Activated CD4-positive, alpha-beta memory T cell treated with anti-CD3 and anti-CD28 coated beads, Interleukin-2, amount 10 ng/mL, durations not matched to agents 7 days and 5 days (primary cell): Measurements from ENCODE around the gene CTNNA3. TPM values are rescaled to one million over a fixed set of nuclear protein-coding genes. Genes with fewer than 3 reads are reported as not detected.
"Not testable (repeated sequence)": the region's sequence is repeated elsewhere in the genome, so short reads cannot be mapped to it uniquely, and the experiment has no call there.

ENCODE experiments used
- CTCF ChIA-PET: fragments of 350-600 bp; sonication (Branson Sonifier 250); formaldehyde crosslinking; loops from one replicate; lab custom pipeline; 2021; ENCODE audit warnings: antibody characterized with exemption, inconsistent platforms; lab: Charles Lee
- POLR2A ChIA-PET: fragments of 350-600 bp; sonication (Branson Sonifier 250); formaldehyde crosslinking; loops from one replicate; lab custom pipeline; 2021; ENCODE audit warnings: antibody characterized with exemption; lab: Charles Lee
- DNase-seq: peaks from one replicate; pipeline ENCODE4 v3.0.0-alpha.2; 2020
- H3K27ac Mint-ChIP-seq: one replicate; pipeline ENCODE4 v1.8.0; 2021; ENCODE audit warnings: mild to moderate bottlenecking, mixed read lengths
- H3K27me3 Mint-ChIP-seq: one replicate; pipeline ENCODE4 v1.8.0; 2021; ENCODE audit warnings: mixed read lengths
- H3K36me3 Mint-ChIP-seq: one replicate; pipeline ENCODE4 v1.8.0; 2021; ENCODE audit warnings: low read depth, mixed read lengths
- H3K4me1 Mint-ChIP-seq: one replicate; pipeline ENCODE4 v1.8.0; 2021; ENCODE audit warnings: mixed read lengths
- H3K4me3 Mint-ChIP-seq: one replicate; pipeline ENCODE4 v1.8.0; 2021; ENCODE audit warnings: mild to moderate bottlenecking, mixed read lengths
- H3K9me3 Mint-ChIP-seq: one replicate; pipeline ENCODE4 v1.8.0; 2021; ENCODE audit warnings: mixed read lengths
- total RNA-seq, 2 experiments: library from RNA; stranded (reverse); gene quantifications; one replicate each; pipeline ENCODE4 v1.2.3, GENCODE V29; 2021

The CTNNA3 gene
- total RNA-seq, 2 experiments from 2014 or later: 0.78 TPM; not detected in 1

DNA sequence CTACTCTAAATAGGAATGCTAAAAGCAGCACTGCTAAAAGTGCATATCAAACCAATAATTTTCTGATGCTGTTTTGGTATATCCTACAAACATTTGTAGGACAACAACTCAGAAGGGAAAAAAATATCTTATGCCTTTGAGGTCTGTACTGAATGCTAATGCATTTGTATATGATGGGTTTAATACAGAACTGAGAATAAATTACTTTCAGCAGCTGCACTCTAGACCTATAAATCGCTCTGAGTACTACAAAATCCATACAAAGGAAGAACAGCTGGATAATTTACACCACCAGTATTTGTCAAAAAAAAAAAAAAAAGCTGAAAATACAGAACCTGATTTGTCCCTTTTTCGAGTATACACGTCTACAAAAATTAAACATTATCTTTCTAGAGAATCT, 426.2 kb downstream of the CTNNA3 start:
- no peaks in the 10 kb centered on the region for H3K9me3 Mint-ChIP-seq
- ChIA-PET POLR2A (no interaction called here), CTCF (no interaction called here)
- no peaks in the 10 kb centered on the region for H3K4me1 Mint-ChIP-seq
- no peaks in the 10 kb centered on the region for H3K27me3 Mint-ChIP-seq
- H3K36me3 Mint-ChIP-seq: no peaks in the 10 kb centered on the region
- DNase-seq: no peak
- H3K27ac Mint-ChIP-seq: no peak overlapping the region
- H3K4me3 Mint-ChIP-seq: no peak overlapping the region

DNA sequence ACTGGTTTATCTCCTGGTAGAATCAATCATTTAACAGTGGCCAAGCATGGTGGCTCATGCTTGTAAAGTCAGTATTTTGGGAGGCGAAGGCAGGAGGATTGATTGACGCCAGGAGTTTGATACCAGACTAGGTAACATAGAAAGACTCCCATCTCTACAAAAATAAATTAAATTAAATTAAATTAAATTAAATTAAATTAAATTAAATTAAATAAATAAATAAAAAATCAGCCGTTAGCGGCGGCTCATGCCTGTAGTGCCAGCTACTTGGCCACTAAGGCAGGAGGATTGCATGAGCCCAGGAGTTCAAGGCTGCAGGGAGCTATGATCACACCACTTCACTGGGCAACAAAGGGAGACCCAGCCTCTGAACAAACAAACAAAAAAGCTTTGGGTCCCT, 427.8 kb downstream of the CTNNA3 start:
- no peaks in the 10 kb centered on the region for H3K9me3 Mint-ChIP-seq
- ChIA-PET CTCF (no interaction called here), POLR2A (no interaction called here)
- H3K4me1 Mint-ChIP-seq: no peaks in the 10 kb centered on the region
- H3K36me3 Mint-ChIP-seq: no peaks in the 10 kb centered on the region
- H3K27ac Mint-ChIP-seq: no peak overlapping the region
- DNase-seq: no peak
- no peak overlapping the region for H3K4me3 Mint-ChIP-seq
- peaks cover 2% of the 10 kb centered on the region for H3K27me3 Mint-ChIP-seq

GRCh38 chr10:67262675-67263074, 433.3 kb downstream of the CTNNA3 start:
- no peaks in the 10 kb centered on the region for H3K9me3 Mint-ChIP-seq
- no peak for DNase-seq
- ChIA-PET CTCF (no interaction called here), POLR2A (no interaction called here)
- no peak overlapping the region for H3K4me3 Mint-ChIP-seq
- no peaks in the 10 kb centered on the region for H3K36me3 Mint-ChIP-seq
- H3K4me1 Mint-ChIP-seq: no peaks in the 10 kb centered on the region
- no peak overlapping the region for H3K27ac Mint-ChIP-seq
- peaks cover 4% of the 10 kb centered on the region for H3K27me3 Mint-ChIP-seq

- no peaks in the 10 kb centered on the region for H3K36me3 Mint-ChIP-seq
- H3K9me3 Mint-ChIP-seq: no peaks in the 10 kb centered on the region
- H3K4me1 Mint-ChIP-seq: no peaks in the 10 kb centered on the region
- ChIA-PET POLR2A (no interaction called here), CTCF (no interaction called here)
- peaks cover 4% of the 10 kb centered on the region for H3K27me3 Mint-ChIP-seq
- no peak overlapping the region for H3K27ac Mint-ChIP-seq
- no peak overlapping the region for H3K4me3 Mint-ChIP-seq
- DNase-seq: no peak
Measured at GRCh38 chr10:67261300-67261797, 434.6 kb downstream of the CTNNA3 start.

- no peak overlapping the region for H3K27ac Mint-ChIP-seq
- POLR2A ChIA-PET: no interaction called here
Measured at GRCh38 chr10:67259319-67259929, 436.6 kb downstream of the CTNNA3 start.

DNA sequence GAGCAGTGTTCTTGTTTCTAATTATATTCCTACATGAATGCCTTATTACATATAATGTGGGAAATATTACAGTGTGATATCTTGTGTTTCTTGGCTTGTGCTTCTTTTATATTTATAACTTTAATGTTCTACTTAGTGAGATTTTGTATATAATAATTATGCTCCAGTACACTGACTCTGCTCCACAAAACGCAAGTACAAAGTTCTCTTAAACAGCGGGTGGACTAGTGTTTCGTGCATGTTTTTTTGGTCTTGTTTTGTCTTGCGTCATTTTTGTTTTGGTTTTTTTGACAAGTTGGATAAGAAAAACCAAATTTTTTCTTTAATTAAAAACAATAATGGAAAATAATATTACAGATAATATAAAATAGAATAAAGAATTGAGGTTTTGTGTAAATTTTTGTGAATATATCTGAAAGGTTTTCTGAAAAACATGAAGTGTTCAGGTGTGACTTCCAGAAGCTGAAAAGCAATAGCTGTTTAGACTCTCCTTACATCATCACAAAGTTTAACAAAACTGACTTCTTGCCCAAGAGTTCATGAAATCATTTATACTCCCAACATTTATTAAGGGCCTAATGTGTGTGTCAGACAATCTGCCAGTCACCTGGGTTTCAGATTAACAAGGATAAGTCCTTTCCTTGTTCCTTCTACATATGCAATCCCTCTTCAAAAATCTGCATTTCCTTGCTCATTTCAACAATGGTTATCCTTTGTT, 438.4 kb downstream of the CTNNA3 start:
- Mint-ChIP-seq H3K9me3 (no peaks in the 10 kb centered on the region), H3K36me3 (no peaks in the 10 kb centered on the region), H3K27me3 (peaks cover under 1% of the 10 kb centered on the region), H3K27ac (no peak overlapping the region), H3K4me1 (no peaks in the 10 kb centered on the region), H3K4me3 (no peak overlapping the region)
- no peak for DNase-seq
- ChIA-PET POLR2A (no interaction called here), CTCF (no interaction called here)

More at GRCh38 chr10:67259319-67259929, 436.6 kb downstream of the CTNNA3 start:
- H3K4me3 Mint-ChIP-seq: no peak overlapping the region
- peaks cover 3% of the 10 kb centered on the region for H3K27me3 Mint-ChIP-seq
- CTCF ChIA-PET: no interaction called here
- no peaks in the 10 kb centered on the region for H3K9me3 Mint-ChIP-seq
- no peaks in the 10 kb centered on the region for H3K36me3 Mint-ChIP-seq
- no peak for DNase-seq
- no peaks in the 10 kb centered on the region for H3K4me1 Mint-ChIP-seq

GRCh38 chr10:67257018-67257417, 439.0 kb downstream of the CTNNA3 start:
- Mint-ChIP-seq H3K4me1 (no peaks in the 10 kb centered on the region), H3K36me3 (no peaks in the 10 kb centered on the region), H3K4me3 (no peak overlapping the region), H3K9me3 (no peaks in the 10 kb centered on the region), H3K27me3 (no peaks in the 10 kb centered on the region), H3K27ac (no peak overlapping the region)
- ChIA-PET POLR2A (no interaction called here), CTCF (no interaction called here)
- no peak for DNase-seq

GRCh38 chr10:67250686-67251085, 445.3 kb downstream of the CTNNA3 start:
- no peak for DNase-seq
- no peaks in the 10 kb centered on the region for H3K4me1 Mint-ChIP-seq
- CTCF ChIA-PET: no interaction called here
- no peak overlapping the region for H3K27ac Mint-ChIP-seq
- no peaks in the 10 kb centered on the region for H3K27me3 Mint-ChIP-seq
- no peaks in the 10 kb centered on the region for H3K36me3 Mint-ChIP-seq
- no peaks in the 10 kb centered on the region for H3K9me3 Mint-ChIP-seq
- POLR2A ChIA-PET: no interaction called here
- H3K4me3 Mint-ChIP-seq: no peak overlapping the region

- DNase-seq: no peak
- POLR2A ChIA-PET: no interaction called here
- Mint-ChIP-seq H3K9me3 (no peaks in the 10 kb centered on the region), H3K36me3 (no peaks in the 10 kb centered on the region), H3K4me3 (no peak overlapping the region), H3K27me3 (no peaks in the 10 kb centered on the region), H3K4me1 (no peaks in the 10 kb centered on the region), H3K27ac (no peak overlapping the region)
- CTCF ChIA-PET: no interaction called here
Measured at GRCh38 chr10:67246066-67246555, 449.9 kb downstream of the CTNNA3 start.

DNA sequence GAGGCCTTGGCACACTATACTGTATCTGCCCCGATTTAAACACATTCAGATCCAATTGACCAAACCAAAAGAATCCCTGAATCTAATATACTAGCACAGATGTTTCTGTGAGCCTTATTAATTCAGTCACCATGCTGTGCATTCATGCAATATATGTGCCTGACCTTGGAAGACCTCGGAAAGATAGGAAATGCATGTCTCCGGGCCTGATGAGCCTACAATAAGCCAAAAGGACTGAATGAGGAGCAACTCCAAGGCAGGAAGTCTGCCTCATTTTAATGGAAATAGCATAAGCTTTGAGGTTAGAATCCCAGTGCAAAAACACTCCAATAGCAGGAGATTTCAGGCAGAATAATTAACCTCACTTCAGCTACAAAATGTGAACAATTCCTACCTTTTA, 453.5 kb downstream of the CTNNA3 start:
- ChIA-PET CTCF (interaction anchor here (0.6 kb wide), 1 partner anchor 216 kb away, joined by 3 read pairs; no protein-coding TSS in a partner anchor), POLR2A (no interaction called here)
- Mint-ChIP-seq H3K27ac (no peak overlapping the region), H3K4me1 (no peaks in the 10 kb centered on the region), H3K4me3 (no peak overlapping the region), H3K9me3 (no peaks in the 10 kb centered on the region), H3K27me3 (no peaks in the 10 kb centered on the region), H3K36me3 (no peaks in the 10 kb centered on the region)
- DNase-seq: no peak

GRCh38 chr10:67241451-67241850, 454.5 kb downstream of the CTNNA3 start:
- ChIA-PET CTCF (no interaction called here), POLR2A (no interaction called here)
- Mint-ChIP-seq H3K36me3 (no peaks in the 10 kb centered on the region), H3K9me3 (no peaks in the 10 kb centered on the region), H3K27me3 (no peaks in the 10 kb centered on the region), H3K4me1 (no peaks in the 10 kb centered on the region), H3K4me3 (no peak overlapping the region), H3K27ac (no peak overlapping the region)
- no peak for DNase-seq

GRCh38 chr10:67239864-67240497, 456.0 kb downstream of the CTNNA3 start:
- no peaks in the 10 kb centered on the region for H3K9me3 Mint-ChIP-seq
- no peaks in the 10 kb centered on the region for H3K4me1 Mint-ChIP-seq
- H3K36me3 Mint-ChIP-seq: no peaks in the 10 kb centered on the region
- no peaks in the 10 kb centered on the region for H3K27me3 Mint-ChIP-seq
- no peak overlapping the region for H3K27ac Mint-ChIP-seq
- CTCF ChIA-PET: interaction anchor here (1.0 to 1.9 kb wide), 3 partner anchors 18 to 46 kb away, joined by 3 to 5 read pairs (median 3); no protein-coding TSS in a partner anchor
- H3K4me3 Mint-ChIP-seq: no peak overlapping the region
- no peak for DNase-seq
- POLR2A ChIA-PET: no interaction called here

- H3K27me3 Mint-ChIP-seq, CTCF ChIA-PET, H3K9me3 Mint-ChIP-seq, H3K27ac Mint-ChIP-seq, H3K4me1 Mint-ChIP-seq, H3K4me3 Mint-ChIP-seq, POLR2A ChIA-PET, H3K36me3 Mint-ChIP-seq, DNase-seq: not testable (repeated sequence)
Measured at GRCh38 chr10:67230680-67231500, 465.1 kb downstream of the CTNNA3 start.
